AG04450 (cell line): ENCODE results near the gene CDH4. TPM values are rescaled to one million over a fixed set of nuclear protein-coding genes. Genes with fewer than 3 reads are reported as not detected.

ENCODE experiments used
- CTCF ChIA-PET: fragments of 300-600, 350-600 bp; formaldehyde crosslinking; extraction: SDS; loops from one replicate; lab custom pipeline; 2022; ENCODE audit warnings: antibody characterized with exemption, inconsistent platforms; lab: Charles Lee
- POLR2A ChIA-PET: fragments of 350-600 bp; formaldehyde crosslinking; extraction: SDS; loops from one replicate; lab custom pipeline; 2021; ENCODE audit warnings: antibody characterized with exemption, inconsistent platforms; lab: Yijun Ruan, JAX
- DNase-seq: peaks from one replicate; pipeline ENCODE4 v3.0.0-alpha.2; 2011; ENCODE audit warnings: low read depth, low spot score
- H3K27ac ChIP-seq: one replicate; pipeline ENCODE4 v1.5.1; 2012; ENCODE audit warnings: low read depth, low read length, control low read depth
- H3K27me3 ChIP-seq: one replicate; pipeline ENCODE4 v1.6.0; 2012; ENCODE audit warnings: low read length; ENCODE audit not compliant: control insufficient read depth, insufficient read depth
- H3K4me3 ChIP-seq: 2 replicates; pipeline ENCODE4 v1.5.1; 2011; ENCODE audit warnings: mild to moderate bottlenecking, low read depth, low read length, control low read depth
- H3K9me3 ChIP-seq: 2 replicates; pipeline ENCODE4 v1.5.1; 2012; ENCODE audit warnings: low read length; ENCODE audit not compliant: control insufficient read depth, insufficient read depth
- polyA plus RNA-seq: library from polyadenylated mRNA; depleted of rRNA; stranded (reverse); fragments of >200 nt; gene quantifications from 2 replicates; pipeline ENCODE4 v1.2.3, GENCODE V29; 2011
- TF ChIP-seq, protein P1 (sequence below): IDR thresholded peaks from 2 replicates; pipeline ENCODE4 v1.5.1; 2011; ENCODE audit warnings: low read depth, low read length, control low read depth, inconsistent platforms

Gene CDH4
- polyA plus RNA-seq, 1 experiment: 1.6 TPM

DNA sequence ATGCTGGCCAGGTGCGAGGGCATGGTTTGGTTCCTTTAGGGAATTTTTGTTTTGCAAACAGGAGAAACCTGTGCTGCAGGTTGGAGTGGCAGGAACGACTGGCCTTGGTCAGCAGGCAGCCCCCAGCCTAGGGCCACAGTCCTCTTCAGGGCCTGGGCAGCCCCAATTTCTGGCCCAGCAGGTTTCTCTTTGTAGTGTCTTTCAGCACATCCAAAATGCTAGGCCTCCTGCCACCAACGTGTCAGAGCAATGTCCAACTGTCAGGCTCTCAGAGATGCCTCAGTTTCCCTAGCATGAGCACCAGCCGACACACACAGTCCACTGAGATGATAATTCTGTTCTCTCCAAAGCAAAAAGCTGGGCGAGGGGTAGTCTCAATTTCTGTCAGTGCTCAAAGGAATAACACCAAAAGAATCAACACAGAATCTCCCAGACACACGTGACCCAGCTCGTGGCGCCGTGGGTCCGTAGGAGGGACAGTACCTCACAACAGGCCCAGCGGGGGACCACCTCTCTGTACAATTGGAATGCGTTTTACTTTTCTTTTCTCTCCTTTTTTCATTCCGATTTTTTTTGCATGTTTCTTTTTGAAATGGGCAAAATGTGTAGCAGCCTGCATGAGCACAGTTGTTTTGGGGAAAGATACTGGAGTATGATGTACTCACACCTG lies 687.8 kb downstream of the CDH4 start:
- peaks cover 7% of the 10 kb centered on the region; the same call in 1 of the 2 replicates for H3K9me3 ChIP-seq
- TF ChIP-seq, protein P1, sequence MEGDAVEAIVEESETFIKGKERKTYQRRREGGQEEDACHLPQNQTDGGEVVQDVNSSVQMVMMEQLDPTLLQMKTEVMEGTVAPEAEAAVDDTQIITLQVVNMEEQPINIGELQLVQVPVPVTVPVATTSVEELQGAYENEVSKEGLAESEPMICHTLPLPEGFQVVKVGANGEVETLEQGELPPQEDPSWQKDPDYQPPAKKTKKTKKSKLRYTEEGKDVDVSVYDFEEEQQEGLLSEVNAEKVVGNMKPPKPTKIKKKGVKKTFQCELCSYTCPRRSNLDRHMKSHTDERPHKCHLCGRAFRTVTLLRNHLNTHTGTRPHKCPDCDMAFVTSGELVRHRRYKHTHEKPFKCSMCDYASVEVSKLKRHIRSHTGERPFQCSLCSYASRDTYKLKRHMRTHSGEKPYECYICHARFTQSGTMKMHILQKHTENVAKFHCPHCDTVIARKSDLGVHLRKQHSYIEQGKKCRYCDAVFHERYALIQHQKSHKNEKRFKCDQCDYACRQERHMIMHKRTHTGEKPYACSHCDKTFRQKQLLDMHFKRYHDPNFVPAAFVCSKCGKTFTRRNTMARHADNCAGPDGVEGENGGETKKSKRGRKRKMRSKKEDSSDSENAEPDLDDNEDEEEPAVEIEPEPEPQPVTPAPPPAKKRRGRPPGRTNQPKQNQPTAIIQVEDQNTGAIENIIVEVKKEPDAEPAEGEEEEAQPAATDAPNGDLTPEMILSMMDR: no peak
- no peaks in the 10 kb centered on the region for H3K27me3 ChIP-seq
- POLR2A ChIA-PET: no interaction called here
- H3K27ac ChIP-seq: no peak overlapping the region
- no peak overlapping the region for H3K4me3 ChIP-seq
- no peak for DNase-seq
- CTCF ChIA-PET: no interaction called here

DNA sequence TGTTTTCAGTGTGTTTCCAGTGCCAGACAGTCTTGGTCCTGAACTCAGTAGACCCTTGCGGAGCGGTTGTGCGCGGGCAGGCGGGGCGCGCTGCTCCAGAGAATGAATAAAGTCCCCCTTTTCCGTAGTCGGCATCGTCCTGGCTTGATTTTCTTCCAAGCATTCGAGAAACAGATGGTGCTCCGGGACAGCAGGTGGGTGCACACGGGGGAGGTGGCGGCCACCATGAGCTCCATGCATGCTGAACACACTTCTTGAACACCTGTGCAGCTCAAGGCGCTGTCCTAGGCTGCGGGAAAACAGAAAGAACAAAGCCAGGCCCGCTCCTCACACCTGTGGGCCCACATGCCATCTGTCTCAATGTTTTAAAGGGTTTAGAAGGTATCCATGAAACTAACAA lies 688.4 kb downstream of the CDH4 start:
- Histone ChIP-seq H3K27me3 (no peaks in the 10 kb centered on the region), H3K27ac (no peak overlapping the region), H3K4me3 (no peak overlapping the region), H3K9me3 (peaks cover 7% of the 10 kb centered on the region; the same call in 1 of the 2 replicates)
- TF ChIP-seq, protein P1: no peak
- CTCF ChIA-PET: no interaction called here
- POLR2A ChIA-PET: no interaction called here
- no peak for DNase-seq

DNA sequence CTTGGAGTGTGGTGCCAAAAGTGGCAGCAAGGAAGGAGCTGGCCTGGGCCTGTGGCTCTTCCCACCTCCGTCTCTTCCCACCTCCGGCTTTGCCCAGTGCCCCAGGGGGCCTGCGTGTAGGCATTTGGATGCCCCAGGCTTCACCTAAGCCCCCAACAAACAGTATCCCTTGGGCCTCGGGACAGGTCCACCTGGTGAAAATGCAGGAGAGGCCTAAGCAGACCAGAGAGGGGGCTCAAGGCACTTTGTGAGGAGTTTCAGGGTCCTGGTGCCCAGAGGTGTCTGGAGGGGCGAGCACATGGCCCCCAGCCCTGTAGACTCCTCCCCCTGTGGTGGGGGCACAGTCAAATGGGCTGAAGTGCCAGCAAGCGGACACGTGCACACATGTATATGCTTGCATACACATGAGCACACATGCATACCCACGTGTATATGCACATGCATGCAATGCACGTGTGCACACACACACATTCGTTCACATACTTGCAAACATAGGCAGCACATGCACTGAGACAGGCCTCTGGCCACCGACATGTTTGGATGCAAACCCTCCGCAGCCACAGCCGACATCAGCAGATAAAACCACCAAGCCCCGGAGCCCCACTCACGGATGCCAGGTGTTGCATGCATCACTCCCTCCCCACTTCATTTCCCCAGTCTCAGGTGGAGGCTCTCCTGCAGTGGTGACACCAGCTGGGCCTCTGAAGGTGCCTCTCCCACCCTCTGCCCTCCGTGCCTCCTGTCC lies 689.1 kb downstream of the CDH4 start:
- ChIA-PET POLR2A (no interaction called here), CTCF (no interaction called here)
- H3K4me3 ChIP-seq: no peak overlapping the region
- no peaks in the 10 kb centered on the region for H3K27me3 ChIP-seq
- peaks cover 7% of the 10 kb centered on the region; the same call in 1 of the 2 replicates for H3K9me3 ChIP-seq
- TF ChIP-seq, protein P1: no peak
- no peak for DNase-seq
- no peak overlapping the region for H3K27ac ChIP-seq

DNA sequence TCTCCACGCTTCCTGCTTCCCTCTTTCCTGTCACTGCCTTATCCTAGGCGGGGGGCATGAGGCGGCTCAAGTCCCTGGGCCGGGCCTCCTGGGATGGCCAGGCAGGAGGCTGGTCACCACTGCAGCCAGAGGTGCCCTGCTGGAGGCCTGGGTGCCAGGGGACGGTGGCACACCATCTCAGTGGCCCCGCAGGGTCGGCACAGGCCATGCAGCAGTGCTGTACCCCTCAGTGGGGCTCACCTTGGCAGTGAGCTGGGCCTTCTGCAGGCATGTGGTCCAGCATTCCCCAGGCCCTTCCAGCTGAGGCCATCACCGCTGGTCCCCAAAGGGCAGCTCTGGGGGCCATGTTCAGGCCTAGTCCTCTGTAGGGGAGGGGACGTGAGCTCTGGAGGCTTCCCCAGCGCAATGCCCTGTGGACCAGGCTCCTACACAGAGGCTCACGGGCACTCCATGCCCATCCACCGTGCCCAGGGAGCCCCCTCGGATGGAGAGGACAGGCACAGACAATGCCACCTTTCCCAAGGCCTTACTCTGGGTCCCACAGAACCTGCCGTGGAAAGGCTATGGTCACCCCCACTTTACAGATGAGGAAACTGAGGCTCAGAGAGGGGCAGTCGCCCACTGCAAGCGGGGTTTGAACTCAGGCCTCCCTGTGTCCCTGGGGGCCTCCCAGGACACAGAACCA lies 689.8 kb downstream of the CDH4 start:
- Histone ChIP-seq H3K4me3 (no peak overlapping the region), H3K27ac (no peak overlapping the region), H3K27me3 (no peaks in the 10 kb centered on the region), H3K9me3 (peaks cover 7% of the 10 kb centered on the region; the same call in 1 of the 2 replicates)
- TF ChIP-seq, protein P1: no peak
- DNase-seq: no peak
- POLR2A ChIA-PET: no interaction called here
- CTCF ChIA-PET: no interaction called here
